Activated gamma-delta T cell treated with anti-CD3 and anti-CD28 coated beads, Interleukin-2, amount 50 U/mL, for 16 hours (primary cell): Measurements from ENCODE around the gene CLPSL1.

Experiments used
- DNase-seq: peaks from one replicate; pipeline ENCODE4 v3.0.0-alpha.2; 2020; ENCODE audit warnings: low read depth

Gene CLPSL1

DNA sequence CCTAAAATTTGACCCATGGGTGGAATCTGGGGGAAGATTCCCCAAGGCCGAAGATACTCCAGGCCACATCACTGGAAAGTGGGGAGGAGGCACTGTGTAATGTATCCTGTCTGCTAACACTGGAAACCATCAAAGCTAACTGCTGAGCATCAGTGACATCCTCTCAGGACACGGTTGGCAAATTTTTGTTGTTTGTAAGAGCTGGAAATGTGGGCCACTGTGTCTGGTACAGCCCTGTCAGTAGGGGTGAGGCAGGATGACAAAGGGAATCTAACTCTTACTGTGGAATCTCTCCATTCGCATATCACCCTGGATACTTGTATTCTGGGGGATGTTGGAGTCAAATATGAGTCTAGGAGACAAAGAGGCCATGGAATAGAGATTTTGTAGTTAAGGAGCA lies 21.4 kb upstream of the CLPSL1 start:
- DNase-seq = no peak

DNA sequence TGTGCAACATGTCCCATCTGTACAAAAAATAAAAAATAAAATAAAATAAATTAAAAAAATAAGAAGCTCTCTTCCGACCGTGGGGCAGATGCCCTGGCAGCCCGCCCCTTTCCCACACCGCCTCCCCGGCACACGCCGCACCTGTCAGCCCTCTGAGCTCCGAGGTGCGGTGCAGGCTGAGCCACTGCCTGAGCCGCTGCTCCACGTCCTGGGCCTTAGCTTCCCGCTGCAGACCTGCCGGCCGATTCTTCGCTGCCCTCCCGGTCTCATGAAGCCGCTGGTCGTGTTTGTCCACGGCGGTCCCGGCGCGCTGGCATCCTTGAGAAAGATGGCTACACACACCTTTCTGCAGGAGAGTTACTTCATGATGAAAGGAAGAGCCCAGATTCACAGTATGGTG lies 15.1 kb upstream of the CLPSL1 start:
- no peak for DNase-seq

DNA sequence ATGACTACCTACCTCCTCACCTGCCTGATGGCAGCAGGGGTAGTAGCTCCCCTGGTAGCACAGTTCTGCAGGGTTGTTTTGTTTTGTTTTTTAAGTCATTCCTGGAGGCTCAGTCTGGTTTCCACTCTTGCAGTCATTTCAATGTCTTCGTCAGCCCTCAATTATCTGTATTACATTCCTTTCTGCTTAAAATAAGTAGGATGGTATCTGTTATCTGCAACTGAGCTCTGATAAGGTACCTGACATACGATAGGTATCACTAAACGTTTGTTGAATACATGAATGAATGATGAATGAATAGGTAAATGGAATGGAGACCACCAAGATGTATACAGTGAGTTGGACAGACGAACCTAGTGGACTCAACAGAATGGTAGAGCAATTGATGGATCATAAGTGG lies 11.6 kb upstream of the CLPSL1 start:
- no peak for DNase-seq

DNA sequence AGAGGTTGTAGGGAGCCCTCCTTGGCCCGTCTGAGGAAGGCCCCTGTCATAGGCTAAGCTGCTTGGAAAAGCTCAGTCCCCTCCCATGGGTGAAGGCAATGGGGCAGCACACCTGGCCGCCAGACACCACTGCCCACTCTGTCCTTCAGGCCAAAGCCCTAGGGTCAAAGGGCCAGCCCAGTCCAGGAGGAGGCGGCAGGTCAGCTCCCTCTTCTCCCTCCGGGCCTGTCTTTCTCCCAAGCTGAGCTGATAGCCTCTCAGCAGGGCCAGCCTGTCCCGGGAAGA lies 9.5 kb upstream of the CLPSL1 start:
- no peak for DNase-seq

DNA sequence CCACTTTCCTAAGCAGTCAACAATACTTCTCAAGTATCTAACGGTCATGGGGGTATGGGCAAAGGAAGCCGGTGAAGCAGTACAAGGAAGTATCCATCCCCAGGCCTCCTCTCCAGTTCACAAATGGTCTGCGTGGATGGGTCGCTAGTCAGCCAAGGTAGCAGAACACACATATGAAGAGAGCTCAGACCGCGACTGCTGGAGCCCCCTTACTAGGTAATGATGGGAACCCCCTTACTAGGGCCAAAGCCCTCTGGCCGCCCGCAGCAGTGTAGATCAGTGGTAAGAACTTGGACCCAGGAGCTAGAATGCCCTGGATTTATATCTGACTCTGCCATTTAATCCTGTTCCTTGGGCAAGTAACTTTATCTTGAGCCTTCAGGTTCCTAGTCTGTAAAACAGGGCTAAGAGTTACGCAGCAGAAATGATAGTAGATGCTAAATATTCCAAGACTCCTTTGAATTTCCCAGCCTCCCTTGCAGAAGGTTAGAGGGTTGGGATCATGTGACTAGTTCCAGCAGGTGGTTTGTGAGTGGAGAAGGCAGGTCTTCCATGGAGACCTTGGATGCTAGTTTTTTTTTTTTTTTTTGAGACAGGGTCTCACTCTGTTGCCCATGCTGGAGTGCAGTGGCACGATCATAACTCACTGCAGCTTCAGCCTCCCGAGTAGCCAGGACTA lies 6.6 kb upstream of the CLPSL1 start:
- DNase-seq = no peak

DNA sequence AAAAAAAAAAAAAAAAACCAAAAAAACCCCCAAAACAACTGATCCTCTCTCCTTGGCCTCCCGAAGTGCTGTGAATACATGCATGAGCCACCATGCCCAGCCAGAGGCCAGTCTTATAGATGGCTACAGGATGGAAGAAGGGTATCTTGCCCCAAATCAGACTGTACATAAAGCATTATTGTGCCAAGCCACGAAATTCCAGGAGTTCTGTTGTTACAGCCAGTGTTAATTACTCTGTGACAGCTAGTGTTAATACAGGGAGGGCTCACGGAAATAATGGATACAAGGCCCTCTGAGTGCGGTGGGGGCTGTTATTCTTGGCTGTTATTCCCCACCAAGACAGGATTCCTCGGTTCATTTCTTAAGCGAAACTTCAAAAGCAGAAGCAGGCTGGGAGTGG lies 5.8 kb upstream of the CLPSL1 start:
- no peak for DNase-seq

DNA sequence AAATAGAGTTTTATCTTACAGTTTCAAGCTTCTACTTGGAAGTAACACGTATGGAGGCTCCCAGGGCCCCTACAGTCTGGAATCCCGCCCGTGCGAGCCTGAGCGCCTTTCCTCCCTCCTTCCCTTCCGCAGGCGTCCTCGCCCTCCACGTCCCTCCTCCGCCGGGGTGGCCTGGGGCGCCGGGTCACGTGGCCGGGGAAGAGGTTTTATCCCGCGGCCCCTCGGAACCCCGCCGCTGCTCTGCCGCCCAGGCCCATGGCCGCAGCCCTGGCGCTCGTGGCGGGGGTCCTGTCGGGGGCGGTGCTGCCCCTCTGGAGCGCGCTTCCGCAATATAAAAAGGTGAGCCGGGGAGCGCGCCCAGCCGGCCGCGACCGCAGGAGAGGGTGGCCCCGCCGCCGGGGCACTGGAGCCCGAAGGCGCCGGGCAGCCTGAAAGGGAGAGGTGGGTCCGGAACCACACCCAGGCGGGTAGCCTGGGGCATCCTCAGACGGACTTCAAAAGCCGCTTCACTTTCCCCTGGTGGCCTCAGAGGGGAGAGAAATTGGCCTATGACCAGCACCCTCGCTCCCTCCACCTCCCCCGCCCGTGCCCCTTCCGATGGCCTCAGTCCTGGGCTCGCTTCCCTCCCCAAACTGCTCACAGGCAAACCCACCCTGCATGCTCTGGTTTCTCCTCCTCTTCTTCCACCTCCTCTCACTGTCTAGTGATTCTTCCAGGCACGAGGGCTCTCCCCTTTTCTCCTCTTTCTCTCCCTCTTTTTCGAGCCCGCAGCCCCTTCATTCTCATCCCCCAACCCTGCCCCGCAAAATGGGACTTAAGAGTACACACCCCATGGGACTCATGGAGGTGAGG lies 4.2 kb upstream of the CLPSL1 start, which contains the start of gene CLPSL2:
Gene CLPSL2, plus strand, starts transcription at position 235 of the 852 bp plus-strand sequence. Its CDS starts 21 bp downstream, at position 256.
- DNase-seq = no peak

DNA sequence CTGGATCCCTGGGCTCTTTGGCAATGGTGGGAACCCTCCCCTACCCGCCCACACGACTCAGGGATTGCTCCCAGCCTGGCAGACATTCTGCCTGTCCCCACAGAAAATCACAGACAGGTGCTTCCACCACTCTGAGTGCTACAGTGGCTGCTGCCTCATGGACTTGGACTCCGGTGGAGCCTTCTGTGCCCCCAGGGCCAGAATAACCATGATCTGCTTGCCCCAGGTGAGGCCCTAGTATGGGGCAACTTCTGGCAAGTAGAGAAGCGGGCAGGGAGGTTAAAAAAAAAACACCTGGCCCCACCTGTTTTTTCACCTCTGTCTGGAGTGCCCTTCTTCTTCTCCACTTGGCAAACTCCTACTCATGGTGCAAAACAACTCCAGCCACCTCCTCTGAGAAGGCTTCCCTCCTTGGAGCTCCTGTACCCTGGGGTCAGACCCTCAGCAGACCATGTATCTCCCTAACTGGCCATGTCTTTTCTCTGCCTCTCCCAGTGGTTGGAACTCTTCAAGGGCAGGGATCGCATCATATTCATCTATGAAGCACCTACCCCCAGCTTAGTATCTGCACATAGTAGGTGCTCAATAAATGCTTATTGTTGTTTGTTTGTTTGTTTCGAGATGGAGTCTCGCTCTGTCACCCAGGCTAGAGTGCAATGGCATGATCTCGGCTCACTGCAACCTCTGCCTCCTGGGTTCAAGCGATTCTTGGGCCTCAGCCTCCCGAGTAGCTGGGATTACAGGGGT lies 3.3 kb upstream of the CLPSL1 start:
- no peak for DNase-seq

DNA sequence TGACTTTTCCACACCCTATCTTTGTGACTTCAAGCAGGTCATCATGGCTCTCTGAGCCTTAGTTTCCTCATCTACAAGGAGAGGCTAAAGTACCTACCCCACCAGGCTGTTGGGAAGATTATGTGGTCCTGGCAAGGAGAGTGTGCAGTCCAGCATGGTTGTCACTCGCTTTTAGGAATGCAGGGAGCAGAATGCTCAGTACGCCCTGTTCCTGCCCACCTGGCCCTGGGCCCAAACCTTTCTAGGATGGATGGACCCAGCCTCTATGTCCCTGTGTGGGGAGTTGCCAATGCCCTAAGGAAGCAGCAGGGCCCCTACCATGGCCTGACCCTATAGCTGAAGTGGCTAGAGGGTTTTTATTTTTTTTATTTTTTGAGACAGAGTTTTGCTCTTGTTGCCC lies 2.4 kb upstream of the CLPSL1 start:
- no peak for DNase-seq

DNA sequence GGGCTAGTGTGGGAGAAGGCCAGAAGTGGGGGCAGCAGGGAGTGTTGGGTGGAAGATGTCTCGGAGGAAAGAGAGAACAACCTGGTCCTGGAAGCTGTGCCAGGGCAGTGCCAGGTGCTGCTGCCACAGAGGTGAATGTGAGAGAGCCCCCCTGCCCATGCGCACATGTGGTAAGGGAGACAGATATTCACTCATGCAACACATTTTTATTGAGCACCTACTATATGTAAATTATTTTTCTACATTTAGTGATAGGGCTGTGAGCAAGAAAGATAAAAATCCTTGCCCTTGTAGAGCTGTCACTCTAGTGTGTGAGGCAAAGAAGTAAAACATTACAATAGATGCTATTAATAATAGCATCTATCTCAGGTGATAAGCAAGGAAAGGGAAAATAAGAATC lies 471 bp downstream of the CLPSL1 start:
- DNase-seq = no peak

DNA sequence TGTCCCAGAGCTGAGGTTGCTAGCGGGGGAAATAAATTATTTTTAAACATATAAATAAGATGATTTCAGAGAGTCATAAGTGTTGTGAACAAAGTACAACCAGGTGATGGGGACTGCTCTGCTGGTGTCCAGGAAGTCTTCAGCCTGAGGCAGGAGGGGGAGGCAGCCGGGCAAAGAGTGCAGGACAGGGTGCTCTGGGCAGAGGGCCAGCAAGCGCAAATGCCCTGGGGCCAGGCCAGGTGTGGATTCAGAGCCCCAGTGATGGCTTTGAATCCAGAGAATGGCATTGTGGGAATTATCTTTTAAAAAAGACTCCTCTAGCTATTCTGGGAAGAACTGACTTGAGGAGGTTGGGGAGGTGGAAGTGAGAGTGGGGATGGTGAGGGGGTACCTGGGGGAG lies 1.6 kb downstream of the CLPSL1 start:
- no peak for DNase-seq

DNA sequence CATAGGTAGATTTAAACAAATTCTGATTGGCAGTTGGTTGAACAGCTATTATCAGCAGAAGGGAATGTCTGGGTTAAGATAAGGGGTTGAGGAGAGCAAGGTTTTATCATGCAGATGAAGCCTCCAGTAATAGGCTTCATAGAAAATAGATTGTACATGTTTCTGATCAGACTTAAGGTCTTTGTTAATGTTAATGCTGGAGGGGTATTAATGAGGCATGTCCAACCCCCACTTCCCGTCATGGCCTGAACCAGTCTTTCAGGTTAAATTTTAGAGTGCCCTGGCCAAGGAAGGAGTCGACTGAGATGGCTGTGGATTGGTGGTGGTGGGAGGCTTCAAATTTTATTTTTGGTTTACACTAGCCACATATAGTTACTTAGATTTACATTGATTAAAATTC lies 3.4 kb downstream of the CLPSL1 start:
- DNase-seq = no peak

DNA sequence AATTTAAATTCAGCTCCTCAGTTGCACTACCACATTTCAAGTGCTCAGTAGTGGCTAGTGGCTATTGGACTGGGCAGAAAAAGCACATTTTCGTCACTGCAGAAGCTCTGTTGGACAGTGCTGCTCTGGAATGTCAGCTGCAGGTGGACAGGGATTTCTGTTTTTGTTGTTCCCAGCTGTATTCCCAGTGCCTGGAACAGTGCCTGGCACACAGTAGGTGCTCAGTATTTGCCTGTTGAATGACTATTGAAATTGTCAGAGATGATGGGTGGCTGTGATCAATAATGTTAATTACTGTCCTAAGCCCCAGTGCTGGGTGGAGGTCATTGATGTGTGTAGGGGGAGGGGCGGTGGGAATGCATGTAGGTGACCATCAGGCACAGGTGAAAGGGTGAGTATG lies 5.5 kb downstream of the CLPSL1 start:
- DNase-seq = no peak

DNA sequence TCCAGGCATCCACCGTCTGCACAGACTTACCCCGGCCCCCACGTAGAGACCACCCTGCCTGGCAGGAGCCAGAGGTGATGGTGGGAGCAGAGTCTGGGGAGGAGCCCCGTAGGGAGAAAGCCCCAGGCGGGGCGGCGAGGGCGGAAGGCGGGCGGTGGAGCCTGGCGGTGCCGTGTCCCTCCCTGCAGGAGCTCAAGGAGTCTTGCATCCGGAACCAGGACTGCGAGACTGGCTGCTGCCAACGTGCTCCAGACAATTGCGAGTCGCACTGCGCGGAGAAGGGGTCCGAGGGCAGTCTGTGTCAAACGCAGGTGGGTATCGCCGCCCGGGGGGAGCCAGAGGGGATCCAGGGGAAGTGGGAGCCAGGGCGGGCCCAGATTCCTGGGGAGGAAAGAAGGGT lies 6.0 kb downstream of the CLPSL1 start:
- DNase-seq = no peak

DNA sequence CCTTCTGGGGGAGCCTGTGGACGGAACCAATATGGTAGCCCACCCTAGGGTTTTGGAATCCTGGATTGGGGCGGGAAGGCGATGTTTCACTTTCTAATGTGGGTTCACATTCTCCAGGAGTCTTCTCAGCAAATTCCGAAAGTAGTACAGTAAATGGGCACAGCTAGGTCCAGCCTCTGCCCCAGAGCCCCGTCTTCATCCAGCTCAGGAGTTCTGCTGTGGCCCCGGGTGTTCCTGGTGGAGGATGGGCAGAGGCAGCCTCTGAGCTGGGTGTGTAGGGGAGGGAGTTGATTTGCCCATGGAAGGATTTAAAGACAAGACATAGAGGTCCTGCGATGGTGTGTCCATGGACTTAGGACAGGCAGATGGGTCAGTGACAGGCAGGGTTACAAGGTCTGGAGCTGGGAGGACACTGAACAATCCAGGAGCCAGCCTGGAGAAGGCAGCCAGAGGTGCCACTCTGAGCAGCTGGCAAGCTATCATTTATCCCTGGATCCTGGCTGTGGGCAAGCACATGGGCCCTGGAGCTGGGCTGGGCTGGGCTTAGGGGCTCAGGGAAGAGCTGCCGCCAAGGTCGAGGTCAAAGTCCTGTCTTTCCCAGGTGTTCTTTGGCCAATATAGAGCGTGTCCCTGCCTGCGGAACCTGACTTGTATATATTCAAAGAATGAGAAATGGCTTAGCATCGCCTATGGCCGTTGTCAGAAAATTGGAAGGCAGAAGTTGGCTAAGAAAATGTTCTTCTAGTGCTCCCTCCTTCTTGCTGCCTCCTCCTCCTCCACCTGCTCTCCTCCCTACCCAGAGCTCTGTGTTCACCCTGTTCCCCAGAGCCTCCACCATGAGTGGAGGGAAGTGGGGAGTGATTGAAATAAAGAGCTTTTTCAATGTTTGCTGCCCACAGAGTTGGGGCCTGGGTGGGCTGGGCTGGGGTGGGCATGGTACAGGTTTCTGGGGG lies 6.7 kb downstream of the CLPSL1 start:
- DNase-seq = no peak

DNA sequence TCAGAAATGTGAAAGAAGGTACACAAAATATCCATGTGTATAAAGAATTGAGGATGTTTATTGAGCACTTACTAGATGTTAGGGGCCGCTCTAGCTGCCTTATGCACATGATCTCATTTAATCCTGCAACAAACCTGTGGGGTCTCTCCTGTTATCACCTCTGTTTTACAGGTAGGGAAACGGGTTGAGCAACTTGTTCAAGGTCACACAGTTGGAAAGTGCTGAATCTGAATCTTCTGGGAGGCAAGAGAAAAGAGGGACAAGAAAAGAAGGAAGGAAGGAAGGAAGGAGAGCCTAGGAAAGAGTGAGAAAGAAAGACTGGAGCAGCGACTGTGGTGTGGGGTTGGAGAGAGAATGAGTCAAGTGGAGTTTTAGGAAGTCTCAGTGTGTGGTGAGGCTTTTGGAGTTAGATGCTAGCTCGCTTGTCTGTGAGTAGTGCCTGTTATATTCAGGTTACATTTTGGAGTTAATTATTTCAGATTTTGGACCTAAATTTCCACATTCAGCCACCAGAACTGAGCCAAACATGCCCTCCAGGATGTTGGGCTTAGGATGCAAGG lies 7.7 kb downstream of the CLPSL1 start:
- no peak for DNase-seq

DNA sequence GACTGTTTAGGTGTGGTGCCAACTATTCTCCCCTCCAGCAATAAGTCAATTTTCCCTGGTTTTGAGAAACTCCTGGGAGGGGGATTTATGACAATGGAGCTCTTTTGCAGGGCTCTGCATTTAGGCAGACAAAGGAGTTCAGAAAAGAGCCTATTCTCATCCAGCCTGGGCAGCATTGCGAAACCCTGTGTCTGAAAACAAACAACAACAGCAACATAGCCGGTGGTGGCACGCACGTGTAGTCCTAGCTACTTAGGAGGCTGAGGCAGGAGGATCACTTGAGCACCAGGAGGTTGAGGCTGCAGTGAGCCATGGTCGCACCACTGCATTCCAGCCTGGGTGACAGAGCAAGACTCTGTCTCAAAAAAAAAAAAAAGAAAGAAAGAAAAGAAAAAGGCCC lies 9.9 kb downstream of the CLPSL1 start:
- no peak for DNase-seq

DNA sequence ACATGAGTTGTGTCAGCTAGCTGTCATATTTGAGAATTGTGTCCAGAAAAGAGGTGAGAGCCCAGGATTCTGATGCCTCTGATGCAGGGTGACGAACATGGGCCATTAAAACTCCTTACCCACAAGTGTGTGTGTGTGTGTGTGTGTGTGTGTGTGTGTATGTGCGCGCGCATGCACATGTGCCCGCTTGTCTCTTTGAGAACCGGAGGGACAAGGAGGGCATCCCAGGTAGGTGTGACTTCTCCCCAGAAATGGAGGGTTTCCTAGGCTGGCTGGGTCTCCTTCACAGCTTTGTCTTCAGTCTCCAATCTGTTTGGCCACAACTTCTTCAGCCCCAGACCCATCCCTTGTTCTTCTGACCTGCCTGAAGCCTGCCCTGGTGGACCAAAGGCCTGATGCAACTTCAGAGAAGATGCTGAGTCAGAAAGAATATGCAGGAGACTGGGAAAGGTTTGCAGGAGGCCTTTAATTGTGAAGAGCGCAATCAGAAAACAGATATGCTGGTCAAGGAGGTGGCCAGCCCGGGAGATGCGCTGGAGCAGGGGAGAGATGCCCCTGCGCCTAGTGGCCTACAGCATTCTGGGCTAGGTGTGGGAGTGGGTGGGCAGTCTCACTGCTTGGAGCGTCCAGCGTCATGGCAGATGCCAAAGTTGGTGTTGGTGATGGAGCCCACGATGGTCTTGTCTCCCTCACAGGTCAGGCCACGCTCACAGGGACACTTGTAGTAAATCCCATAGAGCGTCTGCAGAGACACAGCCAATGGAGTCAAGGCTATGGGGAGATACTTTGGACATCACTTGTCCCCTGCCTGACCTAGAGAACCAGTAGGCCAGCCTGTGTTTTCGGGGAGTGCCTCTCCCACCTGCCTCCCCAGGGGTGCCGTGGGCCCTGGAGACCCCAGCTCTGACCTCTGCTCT lies 14.0 kb downstream of the CLPSL1 start:
- DNase-seq = no peak

DNA sequence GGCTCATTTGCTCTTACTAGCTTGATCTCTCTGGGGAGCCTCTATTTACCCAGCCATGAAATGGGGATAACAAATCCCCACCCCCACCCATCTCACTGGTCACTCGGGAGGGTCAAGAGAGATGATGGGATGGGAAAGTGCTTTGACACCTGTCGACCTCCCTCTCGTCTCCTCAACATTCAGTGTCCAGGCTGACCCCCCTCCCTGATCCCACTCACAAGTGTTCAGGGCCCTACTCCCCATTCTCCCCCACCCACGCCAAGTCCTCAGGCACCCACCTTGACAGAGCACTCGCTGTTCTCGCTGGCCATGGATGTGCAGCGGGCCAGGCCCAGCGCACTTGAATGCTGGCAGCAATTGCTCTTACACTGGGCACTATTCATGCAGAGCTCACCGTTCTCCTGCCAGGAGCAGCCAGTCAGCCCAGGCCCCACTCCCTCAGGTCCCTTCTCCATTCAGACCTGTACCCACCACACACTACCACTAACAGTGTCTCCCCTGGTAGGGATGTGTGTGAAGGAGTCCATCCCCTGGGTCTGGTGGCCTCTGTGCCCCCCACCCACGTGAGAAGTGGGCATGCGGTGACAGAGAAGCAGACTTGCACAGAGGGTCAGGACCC lies 14.7 kb downstream of the CLPSL1 start:
- no peak for DNase-seq

DNA sequence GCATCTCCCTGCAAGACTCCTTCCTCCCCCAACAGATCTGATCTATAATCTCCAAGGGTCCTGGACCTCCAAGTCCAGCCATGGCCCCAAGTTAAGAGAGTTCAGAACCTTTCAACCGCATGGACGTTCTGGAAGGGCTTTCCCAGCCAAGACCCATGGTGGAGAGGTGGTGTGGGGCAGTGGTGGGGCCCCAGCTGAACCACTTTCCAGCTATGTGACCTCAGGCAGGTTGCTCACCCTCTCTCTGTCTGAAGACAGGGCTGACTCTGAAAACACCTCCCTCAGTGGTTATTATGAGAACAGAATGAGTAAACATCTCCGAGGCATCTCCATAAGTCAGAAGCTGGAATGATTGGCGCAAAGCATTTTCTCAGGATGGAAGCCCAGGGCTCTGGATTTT lies 15.4 kb downstream of the CLPSL1 start:
- DNase-seq = no peak
